ENCODE data around the gene AFF3. TPM values are rescaled to one million over a fixed set of nuclear protein-coding genes. Genes with fewer than 3 reads are reported as not detected.
"Not testable (repeated sequence)": the region's sequence is repeated elsewhere in the genome, so short reads cannot be mapped to it uniquely, and the experiment has no call there.

The AFF3 gene
- total and polyA plus RNA-seq, 8 donors: 1.4 to 78.8 (median 14.7) TPM

DNA sequence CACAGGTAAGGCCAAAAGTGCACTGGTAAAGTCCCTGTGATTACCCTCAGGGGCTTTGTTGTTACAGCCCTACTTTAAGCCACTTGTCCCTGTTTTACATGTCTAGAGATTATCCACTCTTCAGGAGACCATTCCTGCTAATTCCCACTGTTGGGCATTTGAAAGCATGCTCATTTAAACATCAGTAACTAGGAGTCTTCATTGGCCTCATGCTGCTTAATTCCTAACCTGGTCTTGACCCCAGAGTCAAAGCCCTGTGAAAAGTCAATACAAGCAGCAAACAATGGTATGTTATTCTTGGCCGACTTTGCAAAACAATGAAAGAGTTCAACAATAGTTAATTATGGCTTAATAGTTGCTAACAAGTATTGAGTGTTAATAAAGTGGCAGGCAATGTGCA lies 23.2 kb downstream of the AFF3 start:
- Histone ChIP-seq H3K27me3 (no peaks in the 10 kb centered on the region), H3K4me3 (no peak overlapping the region), H3K36me3 (no peaks in the 10 kb centered on the region), H3K9me3 (peaks cover 0 to 4% (median 0%) of the 10 kb centered on the region in 4 donors), H3K27ac (no peak overlapping the region), H3K4me1 (peaks cover 0 to 8% (median 3%) of the 10 kb centered on the region in 4 donors)
- intact Hi-C loops (cut with DNase I; ENCODE audit: low total_unique reads): no loop called here
- no peak for TF ChIP-seq POLR2A (IDR thresholded peaks at IDR 0.05)
- TF ChIP-seq EP300 (IDR thresholded peaks at IDR 0.05): no peak
- TF ChIP-seq POLR2AphosphoS5 (IDR thresholded peaks at IDR 0.05): no peak
- TF ChIP-seq, protein P1, sequence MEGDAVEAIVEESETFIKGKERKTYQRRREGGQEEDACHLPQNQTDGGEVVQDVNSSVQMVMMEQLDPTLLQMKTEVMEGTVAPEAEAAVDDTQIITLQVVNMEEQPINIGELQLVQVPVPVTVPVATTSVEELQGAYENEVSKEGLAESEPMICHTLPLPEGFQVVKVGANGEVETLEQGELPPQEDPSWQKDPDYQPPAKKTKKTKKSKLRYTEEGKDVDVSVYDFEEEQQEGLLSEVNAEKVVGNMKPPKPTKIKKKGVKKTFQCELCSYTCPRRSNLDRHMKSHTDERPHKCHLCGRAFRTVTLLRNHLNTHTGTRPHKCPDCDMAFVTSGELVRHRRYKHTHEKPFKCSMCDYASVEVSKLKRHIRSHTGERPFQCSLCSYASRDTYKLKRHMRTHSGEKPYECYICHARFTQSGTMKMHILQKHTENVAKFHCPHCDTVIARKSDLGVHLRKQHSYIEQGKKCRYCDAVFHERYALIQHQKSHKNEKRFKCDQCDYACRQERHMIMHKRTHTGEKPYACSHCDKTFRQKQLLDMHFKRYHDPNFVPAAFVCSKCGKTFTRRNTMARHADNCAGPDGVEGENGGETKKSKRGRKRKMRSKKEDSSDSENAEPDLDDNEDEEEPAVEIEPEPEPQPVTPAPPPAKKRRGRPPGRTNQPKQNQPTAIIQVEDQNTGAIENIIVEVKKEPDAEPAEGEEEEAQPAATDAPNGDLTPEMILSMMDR (IDR thresholded peaks at IDR 0.05): no peak
- DNase-seq: no peak
- WGBS, 5 donors: 21 to 34% (median 23%) methylated on average over 1 of the region's 1 CpG

DNA sequence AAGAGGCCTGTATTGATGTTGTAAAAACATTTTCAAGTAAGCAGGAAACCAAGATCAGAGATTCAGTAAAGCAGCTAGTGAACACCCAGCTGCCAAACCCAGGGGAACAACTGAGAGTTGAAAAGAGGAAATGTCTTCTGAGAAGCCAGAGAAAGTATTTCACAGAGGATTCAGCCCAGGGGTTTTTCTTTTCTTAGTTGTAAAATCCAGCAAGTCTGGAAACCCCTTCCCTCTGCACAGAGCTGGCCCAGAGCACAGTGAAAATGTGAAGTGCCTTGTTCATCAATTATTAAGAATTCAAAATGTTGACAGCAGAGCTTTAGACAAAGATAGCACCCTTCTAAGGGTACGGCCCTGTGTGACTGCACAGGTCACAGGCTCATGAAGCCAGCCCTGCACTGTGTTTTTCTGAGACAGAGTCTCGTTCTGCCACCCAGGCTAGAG lies 28.4 kb downstream of the AFF3 start:
- TF ChIP-seq EP300 (IDR thresholded peaks at IDR 0.05) (no peak), POLR2AphosphoS5 (IDR thresholded peaks at IDR 0.05) (no peak), POLR2A (IDR thresholded peaks at IDR 0.05) (no peak)
- TF ChIP-seq, protein P1 (IDR thresholded peaks at IDR 0.05): no peak
- Histone ChIP-seq H3K4me3 (no peak overlapping the region), H3K27me3 (peaks cover 0 to 6% (median 0%) of the 10 kb centered on the region in 3 donors), H3K9me3 (peaks cover 0 to 4% (median 0%) of the 10 kb centered on the region in 4 donors), H3K27ac (no peak overlapping the region), H3K36me3 (no peaks in the 10 kb centered on the region), H3K4me1 (peaks cover 0 to 5% (median 2%) of the 10 kb centered on the region in 4 donors)
- 70 to 88% (median 79%) methylated on average over 2 of the region's 2 CpGs for WGBS, 5 donors
- intact Hi-C loops (cut with DNase I; ENCODE audit: low total_unique reads): no loop called here
- no peak for DNase-seq

DNA sequence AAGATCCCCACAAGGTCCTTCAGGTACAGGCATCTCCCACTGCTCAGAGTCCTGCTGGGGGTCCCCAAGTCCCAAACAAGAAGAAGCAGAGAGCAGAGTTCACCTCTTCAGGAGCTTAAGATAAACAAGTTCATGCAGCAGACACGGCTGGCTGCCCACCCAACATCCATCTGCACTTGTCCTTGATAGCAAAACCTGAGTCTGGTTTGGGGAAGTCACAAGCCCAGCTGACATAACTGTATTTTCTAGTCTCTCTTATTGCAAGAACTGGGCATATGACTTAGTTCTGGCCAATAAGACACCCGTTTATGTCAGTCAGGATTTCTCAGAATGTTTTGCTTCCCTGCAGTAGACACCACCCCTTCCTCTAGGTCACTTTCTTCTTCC lies 31.8 kb downstream of the AFF3 start:
- WGBS, 5 donors: 64 to 78% (median 76%) methylated on average over 2 of the region's 2 CpGs
- no peak for DNase-seq
- no peak overlapping the region for H3K4me3 ChIP-seq
- intact Hi-C loops (cut with DNase I; ENCODE audit: low total_unique reads): no loop called here
- peaks cover 6 to 24% (median 18%) of the 10 kb centered on the region in 4 donors for H3K4me1 ChIP-seq
- H3K27ac ChIP-seq: no peak overlapping the region
- no peaks in the 10 kb centered on the region for H3K9me3 ChIP-seq
- no peak for TF ChIP-seq POLR2AphosphoS5 (IDR thresholded peaks at IDR 0.05)
- no peak for TF ChIP-seq EP300 (IDR thresholded peaks at IDR 0.05)
- no peak for TF ChIP-seq POLR2A (IDR thresholded peaks at IDR 0.05)
- TF ChIP-seq, protein P1 (IDR thresholded peaks at IDR 0.05): no peak
- no peaks in the 10 kb centered on the region for H3K36me3 ChIP-seq
- peaks cover 0 to 18% (median 0%) of the 10 kb centered on the region in 3 donors for H3K27me3 ChIP-seq

DNA sequence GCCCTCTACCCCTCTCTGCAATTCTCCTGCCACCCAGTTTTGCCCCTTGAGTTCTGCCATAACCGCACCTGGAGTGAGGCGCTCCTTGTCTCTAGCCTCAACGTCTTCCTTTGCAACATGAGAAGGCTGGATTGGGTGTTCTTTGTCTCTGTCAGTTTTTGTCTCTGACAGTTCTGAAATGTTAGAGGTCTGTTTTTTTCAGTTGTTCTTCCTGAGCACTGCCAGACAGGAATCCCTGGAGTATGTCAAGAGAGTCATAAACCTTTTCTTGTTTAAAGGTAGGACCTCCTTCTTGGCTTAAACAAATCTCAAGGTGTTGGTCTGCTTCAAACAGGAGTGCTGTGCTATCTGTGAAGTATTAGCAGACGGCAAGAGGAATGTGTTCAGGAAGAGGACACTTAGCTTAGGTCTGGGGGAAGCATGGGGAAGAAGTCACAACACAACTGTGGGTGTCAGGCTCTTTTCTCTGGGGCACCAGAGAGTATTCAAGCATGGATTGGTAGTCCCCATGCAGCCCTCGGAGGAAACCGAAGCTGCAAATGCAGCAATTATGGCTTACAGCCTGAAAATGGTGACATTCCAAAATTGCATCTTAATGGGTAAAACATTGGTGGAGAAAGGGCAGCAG lies 32.3 kb downstream of the AFF3 start:
- Histone ChIP-seq H3K27ac (no peak overlapping the region), H3K27me3 (peaks cover 0 to 23% (median 0%) of the 10 kb centered on the region in 3 donors), H3K9me3 (no peaks in the 10 kb centered on the region), H3K36me3 (no peaks in the 10 kb centered on the region), H3K4me1 (peaks cover 11 to 29% (median 23%) of the 10 kb centered on the region in 4 donors), H3K4me3 (no peak overlapping the region)
- no peak for DNase-seq
- WGBS, 5 donors: 78 to 90% (median 87%) methylated on average over 6 of the region's 6 CpGs
- TF ChIP-seq, protein P1 (IDR thresholded peaks at IDR 0.05): no peak
- no peak for TF ChIP-seq POLR2A (IDR thresholded peaks at IDR 0.05)
- no peak for TF ChIP-seq EP300 (IDR thresholded peaks at IDR 0.05)
- TF ChIP-seq POLR2AphosphoS5 (IDR thresholded peaks at IDR 0.05): no peak
- intact Hi-C loops (cut with DNase I; ENCODE audit: low total_unique reads): no loop called here

DNA sequence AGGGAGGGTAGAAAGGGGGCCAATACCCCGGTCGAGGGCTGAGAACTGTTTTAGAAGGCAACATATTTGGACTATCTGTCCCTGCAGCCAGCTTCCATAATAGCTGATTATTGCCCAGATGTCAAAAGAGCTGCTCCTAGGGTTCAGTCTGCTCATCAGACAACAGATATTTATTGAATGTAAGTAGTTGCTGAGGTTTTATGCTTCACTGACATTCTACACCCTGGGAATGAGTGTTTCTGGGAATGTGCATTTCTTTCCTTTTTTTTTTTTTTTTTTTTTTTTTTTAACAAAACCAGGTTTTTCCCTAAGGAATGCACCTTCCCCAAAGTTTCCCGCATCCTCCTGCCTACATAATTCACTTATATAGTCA lies 33.8 kb downstream of the AFF3 start:
- H3K4me1 ChIP-seq: peaks cover 12 to 30% (median 25%) of the 10 kb centered on the region in 4 donors
- H3K36me3 ChIP-seq; intact Hi-C loops (cut with DNase I; ENCODE audit: low total_unique reads); H3K27ac ChIP-seq; DNase-seq; H3K9me3 ChIP-seq; H3K4me3 ChIP-seq: not testable (repeated sequence)
- peaks cover 0 to 26% (median 0%) of the 10 kb centered on the region in 3 donors for H3K27me3 ChIP-seq
- 66 to 85% (median 82%) methylated on average over 2 to 3 of the region's 3 CpGs for WGBS, 5 donors

All from stomach (tissue), 9 donors.